Endothelial cell of umbilical vein (primary cell): Measurements from ENCODE around the gene RPLP2. TPM values are rescaled to one million over a fixed set of nuclear protein-coding genes. Genes with fewer than 3 reads are reported as not detected.

Experiments
- BruUV-seq: library from RNA; stranded (reverse); fragments of 400-500 nt; replicated peaks from 2 replicates; lab custom pipeline; 2021; lab: Mats Ljungman, UMichigan
- CTCF ChIA-PET: fragments of 300-600, 350-600 bp; sonication (Branson Sonifier 250); formaldehyde crosslinking; loops from one replicate; lab custom pipeline; 2021; ENCODE audit warnings: antibody characterized with exemption, inconsistent platforms; lab: Charles Lee
- POLR2A ChIA-PET: fragments of 300-600, 350-600 bp; sonication (Branson Sonifier 250); formaldehyde crosslinking; loops from one replicate; lab custom pipeline; 2021; ENCODE audit warnings: antibody characterized with exemption, inconsistent platforms; lab: Charles Lee
- DNase-seq: peaks from one replicate; pipeline ENCODE4 v3.0.0-alpha.2; 2011; ENCODE audit warnings: low read depth, low spot score
- FAIRE-seq: peaks from 2 replicates; lab custom pipeline; 2011; peaks lifted over from hg19 to GRCh38; lab: Jason Lieb, UNC
- H2AFZ ChIP-seq: 2 replicates; pipeline ENCODE4 v1.6.0; 2012; ENCODE audit warnings: low read depth, low read length, control low read depth, inconsistent platforms
- H3K27ac ChIP-seq: 2 replicates; pipeline ENCODE4 v1.5.1; 2011; ENCODE audit warnings: low read depth, mild to moderate bottlenecking, control low read depth, low read length, moderate library complexity; ENCODE audit not compliant: insufficient read depth
- H3K27me3 ChIP-seq, 2 experiments: 2 replicates each; pipeline versions ENCODE4 v1.6.0 to v1.6.1; 2011; ENCODE audit warnings: low read length in 2 of 2, mixed read lengths in 1 of 2; ENCODE audit not compliant: control insufficient read depth in 2 of 2, insufficient read depth in 2 of 2
- H3K36me3 ChIP-seq, 2 experiments: 2 replicates in 1 of 2; 3 replicates in 1 of 2; pipeline ENCODE4 v1.5.1; 2011; ENCODE audit warnings: low read length in 2 of 2, mild to moderate bottlenecking in 1 of 2, moderate library complexity in 1 of 2; ENCODE audit not compliant: control insufficient read depth in 2 of 2, insufficient read depth in 2 of 2; ENCODE audit errors: extremely low read depth in 1 of 2
- H3K4me1 ChIP-seq: 3 replicates; pipeline ENCODE4 v1.5.1; 2011; ENCODE audit warnings: mild to moderate bottlenecking, low read length; ENCODE audit not compliant: control insufficient read depth, insufficient read depth; ENCODE audit errors: extremely low read depth
- H3K4me2 ChIP-seq: 2 replicates; pipeline ENCODE4 v1.6.1; 2011; ENCODE audit warnings: low read length, control low read depth, mixed read lengths; ENCODE audit not compliant: insufficient read depth
- H3K4me3 ChIP-seq, 3 experiments: fragments of 200-600 bp in 1 of 3; sonication (generic), shearing (Covaris generic) in 1 of 3; replicated peaks in 1 of 3; 2 replicates each; pipeline ENCODE4 v1.5.1; 2011 to 2016; ENCODE audit warnings: control low read depth in 3 of 3, low read length in 3 of 3, mild to moderate bottlenecking in 2 of 3, inconsistent platforms in 1 of 3, low read depth in 1 of 3, moderate library complexity in 1 of 3; ENCODE audit not compliant: insufficient read depth in 1 of 3
- H3K79me2 ChIP-seq: 2 replicates; pipeline ENCODE4 v1.6.0; 2012; ENCODE audit warnings: low read length, inconsistent platforms; ENCODE audit not compliant: control insufficient read depth, insufficient read depth
- H3K9ac ChIP-seq: replicated peaks from 2 replicates; pipeline ENCODE3; 2011; ENCODE audit warnings: low read length, control low read depth; ENCODE audit not compliant: insufficient read depth; ENCODE audit errors: extremely low read depth
- H3K9me1 ChIP-seq: replicated peaks from 3 replicates; pipeline ENCODE4 v1.6.0; 2011; ENCODE audit warnings: mild to moderate bottlenecking, low read length; ENCODE audit not compliant: control insufficient read depth, insufficient read depth; ENCODE audit errors: extremely low read depth
- H3K9me3 ChIP-seq: replicated peaks from 2 replicates; pipeline ENCODE4 v1.5.1; 2012; ENCODE audit warnings: low read length, inconsistent platforms; ENCODE audit not compliant: control insufficient read depth, insufficient read depth
- H4K20me1 ChIP-seq: replicated peaks from 2 replicates; pipeline ENCODE3; 2011; ENCODE audit warnings: mild to moderate bottlenecking, low read length; ENCODE audit not compliant: control insufficient read depth, insufficient read depth; ENCODE audit errors: extremely low read depth
- CTCF ChIP-seq, 2 donors: IDR thresholded peaks; 1 replicate in 1 of 2; 2 replicates in 1 of 2; pipeline ENCODE4 v1.5.1; 2011; ENCODE audit warnings: low read length in 2 of 2, mild to moderate bottlenecking in 2 of 2, moderate library complexity in 2 of 2, control low read depth in 1 of 2, inconsistent platforms in 1 of 2, low read depth in 1 of 2; ENCODE audit not compliant: insufficient read depth in 1 of 2; ENCODE audit errors: extremely low read depth in 1 of 2
- JUN ChIP-seq: IDR thresholded peaks from 2 replicates; pipeline ENCODE4 v1.6.1; 2011; ENCODE audit warnings: borderline replicate concordance, low read depth; ENCODE audit not compliant: insufficient read length, insufficient read depth
- POLR2AphosphoS5 ChIP-seq: IDR thresholded peaks from 2 replicates; pipeline ENCODE4 v1.6.1; 2012; ENCODE audit warnings: low read depth, mild to moderate bottlenecking, control low read depth, low read length, moderate library complexity; ENCODE audit not compliant: insufficient read depth
- dilution Hi-C: fragments of 300-500 bp; cut with MboI; formaldehyde crosslinking; loops from one replicate; pipeline ENCODE4 v1.15.0; 2019; ENCODE audit warnings: low sequenced_read_pairs; ENCODE audit not compliant: extremely low pct_ligation_motif_present
- intact Hi-C: fragments of 100-400 bp; cut with micrococcal nuclease; formaldehyde crosslinking; loops from one replicate; pipeline ENCODE4 v1.10.0; 2022
- polyA plus RNA-seq, 4 experiments: library from polyadenylated mRNA; depleted of rRNA in 3 of 4; stranded (reverse) in 3 of 4; unstranded in 1 of 4; fragments of >200 nt; gene quantifications; 2 replicates each; pipeline versions ENCODE4 v1.2.1 to v1.2.3, GENCODE V29; 2011 to 2012; ENCODE audit warnings: missing spikeins in 1 of 4
- total RNA-seq: library from RNA; stranded (reverse); gene quantifications from 2 replicates; pipeline ENCODE4 v1.2.3, GENCODE V29; 2021

RPLP2 gene
- total and polyA plus RNA-seq, 2 donors (not counting 3 experiments of a cell fraction or from before 2014, with no cell fraction given) = 1,579 to 1,739 TPM

DNA sequence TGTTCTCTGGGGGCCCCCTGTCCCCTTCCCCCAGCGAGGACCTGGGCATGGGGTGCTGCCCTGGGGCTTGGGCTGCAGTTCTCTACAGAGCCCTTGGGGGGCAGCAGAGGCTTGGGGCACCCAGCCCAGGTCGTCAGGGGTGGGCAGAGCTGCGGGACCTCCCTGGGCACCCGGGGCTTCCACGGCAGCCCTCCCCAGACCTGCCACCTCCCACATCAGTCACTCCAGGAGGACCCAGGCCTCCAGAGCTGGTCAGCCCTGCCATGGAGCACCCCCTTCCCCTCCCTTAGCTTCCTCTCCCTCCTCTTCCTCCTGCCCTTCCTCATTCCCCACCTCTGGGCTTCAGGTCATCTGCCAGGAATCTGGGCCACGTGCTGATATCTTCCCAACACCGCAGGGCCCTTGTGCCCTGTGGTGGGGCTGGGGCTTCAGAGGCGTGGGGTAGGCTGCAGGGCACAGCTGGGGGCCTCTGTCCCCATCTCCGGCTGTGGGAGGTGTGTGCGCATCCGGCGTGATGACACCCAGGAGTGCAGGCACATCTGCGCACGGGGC, 38.7 kb downstream of the RPLP2 start:
- FAIRE-seq (peak; percentile 28), DNase-seq (peak; percentile 32)
- no peak overlapping the region for H3K27ac ChIP-seq
- CTCF ChIA-PET = interaction anchor here (0.6 to 3.3 kb wide), 16 partner anchors 8 to 206 kb away, joined by 3 to 46 read pairs (median 4); no protein-coding TSS in a partner anchor
- POLR2A ChIA-PET = no interaction called here
- H3K4me1 ChIP-seq = peaks cover 26% of the 10 kb centered on the region
- intact Hi-C loops (loop anchor here (1.0 to 5.0 kb wide), 2 partner anchors 129 to 203 kb away; no protein-coding TSS in a partner anchor), dilution Hi-C loops (no loop called here)
- H3K36me3 ChIP-seq = no peaks in the 10 kb centered on the region
- no peak overlapping the region for H3K9ac ChIP-seq
- no peaks in the 10 kb centered on the region for H4K20me1 ChIP-seq
- no peak overlapping the region for H3K4me2 ChIP-seq
- H3K4me3 ChIP-seq = no peak overlapping the region
- BruUV-seq = no TSS peak
- no peaks in the 10 kb centered on the region for H3K9me3 ChIP-seq
- H3K9me1 ChIP-seq = no peaks in the 10 kb centered on the region
- H3K27me3 ChIP-seq = no peaks in the 10 kb centered on the region
- no peak overlapping the region for H2AFZ ChIP-seq
- peaks cover 13% of the 10 kb centered on the region for H3K79me2 ChIP-seq
- TF ChIP-seq JUN = no peak
- no peak for TF ChIP-seq POLR2AphosphoS5
- peak; percentile 81 to 94 for TF ChIP-seq CTCF (IDR thresholded peaks at IDR 0.05; ENCODE audit: extremely low read depth in 1 of 2, insufficient read depth in 1 of 2, low read depth in 1 of 2, low read length in 2 of 2)
